ENCODE measurements around the gene SLC19A1.

GRCh38 chr21:45480701-45481500, 61.3 kb downstream of the SLC19A1 start:
- TF ChIP-seq CTCF (IDR thresholded peaks at IDR 0.05) (no peak), POLR2A (IDR thresholded peaks at IDR 0.05) (no peak), EP300 (IDR thresholded peaks at IDR 0.05) (no peak)
